PC-9 (cell line): ENCODE data around the gene GNL1. TPM values are rescaled to one million over a fixed set of nuclear protein-coding genes. Genes with fewer than 3 reads are reported as not detected.

Source experiments
- BruUV-seq: library from RNA; stranded (reverse); fragments of 400-500 nt; replicated peaks from 2 replicates; lab custom pipeline; 2021; lab: Mats Ljungman, UMichigan
- CTCF ChIA-PET: fragments of 300-600 bp; sonication (Branson Sonifier 250); formaldehyde crosslinking; loops from one replicate; lab custom pipeline; 2022; ENCODE audit warnings: antibody characterized with exemption; lab: Charles Lee
- POLR2A ChIA-PET: fragments of 300-600 bp; sonication (Branson Sonifier 250); formaldehyde crosslinking; loops from one replicate; lab custom pipeline; 2022; ENCODE audit warnings: antibody characterized with exemption; ENCODE audit not compliant: unreplicated experiment; lab: Charles Lee
- DNase-seq, 2 experiments: peaks; one replicate each; pipeline versions ENCODE4 v3.0.0 to v3.0.0-alpha.2; 2015 to 2022; ENCODE audit warnings: mixed read lengths in 1 of 2
- H2AFZ ChIP-seq: fragments of 200-600 bp; sonication (generic); 2 replicates; pipeline ENCODE4 v1.8.1; 2017; ENCODE audit warnings: antibody characterized with exemption
- H3F3A ChIP-seq: fragments of 200-600 bp; sonication (generic); 2 replicates; pipeline ENCODE4 v1.8.1; 2017; ENCODE audit warnings: antibody characterized with exemption, mild to moderate bottlenecking, low read depth; ENCODE audit not compliant: insufficient read depth
- H3K27ac ChIP-seq: fragments of 200-600 bp; sonication (generic); 2 replicates; pipeline ENCODE4 v1.6.1; 2016; ENCODE audit warnings: mixed run types
- H3K27me3 ChIP-seq: fragments of 200-600 bp; sonication (generic); 2 replicates; pipeline ENCODE4 v1.6.1; 2016; ENCODE audit warnings: low read depth, mixed run types; ENCODE audit not compliant: insufficient read depth
- H3K36me3 ChIP-seq: fragments of 200-600 bp; sonication (generic); 2 replicates; pipeline ENCODE4 v1.6.1; 2016; ENCODE audit warnings: low read depth, mixed run types
- H3K4me1 ChIP-seq: fragments of 200-600 bp; sonication (generic); replicated peaks from 2 replicates; pipeline ENCODE4 v1.6.1; 2016; ENCODE audit warnings: mixed run types; ENCODE audit not compliant: insufficient read depth
- H3K4me2 ChIP-seq: fragments of 200-600 bp; sonication (generic); 2 replicates; pipeline ENCODE4 v1.6.1; 2017; ENCODE audit warnings: mixed run types
- H3K4me3 ChIP-seq: fragments of 200-600 bp; sonication (generic); 2 replicates; pipeline ENCODE4 v1.6.1; 2016; ENCODE audit warnings: mixed run types
- H3K79me2 ChIP-seq: fragments of 200-600 bp; sonication (generic); 2 replicates; pipeline ENCODE4 v1.6.1; 2017; ENCODE audit warnings: low read depth, mixed run types
- H3K9me2 ChIP-seq: fragments of 200-600 bp; sonication (generic); 2 replicates; pipeline ENCODE4 v1.8.1; 2017; ENCODE audit warnings: mild to moderate bottlenecking; ENCODE audit not compliant: insufficient read depth
- H3K9me3 ChIP-seq: fragments of 200-600 bp; sonication (generic); 2 replicates; pipeline ENCODE4 v1.8.1; 2016; ENCODE audit warnings: low read depth; ENCODE audit not compliant: insufficient read depth
- H4K20me1 ChIP-seq: fragments of 200-600 bp; sonication (generic); 2 replicates; pipeline ENCODE4 v1.8.1; 2017; ENCODE audit not compliant: insufficient read depth
- CTCF ChIP-seq: fragments of 200-600 bp; sonication (generic); conservative IDR thresholded peaks from 2 replicates; pipeline ENCODE4 v1.6.1; 2017; ENCODE audit warnings: mixed run types, antibody characterized with exemption, mild to moderate bottlenecking, moderate library complexity
- EZH2 ChIP-seq: fragments of 200-600 bp; sonication (generic); IDR thresholded peaks from 2 replicates; pipeline ENCODE4 v1.8.0; 2017; ENCODE audit warnings: antibody characterized with exemption, low read depth
- intact Hi-C: fragments of 100-400 bp; cut with micrococcal nuclease; formaldehyde crosslinking; loops from one replicate; pipeline ENCODE4 v1.10.0; 2022; ENCODE audit not compliant: unreplicated experiment
- total RNA-seq: library from RNA; stranded (reverse); gene quantifications from 2 replicates; pipeline ENCODE4 v1.2.3, GENCODE V29; 2021

Gene GNL1
- total RNA-seq, 1 experiment from 2014 or later, result 114 TPM

- no TSS peak for BruUV-seq
- peaks cover 17% of the 10 kb centered on the region for H3K79me2 ChIP-seq
- POLR2A ChIA-PET, result no interaction called here
- TF ChIP-seq EZH2, result no peak
- TF ChIP-seq CTCF, result no peak
- intact Hi-C loops, result no loop called here
- DNase-seq, result peak in 1 of 2 experiments; percentile 45
- no peaks in the 10 kb centered on the region for H3K9me3 ChIP-seq
- peaks cover 30% of the 10 kb centered on the region for H3F3A ChIP-seq
- peaks cover 15% of the 10 kb centered on the region for H4K20me1 ChIP-seq
- no peak overlapping the region for H3K4me2 ChIP-seq
- no peak overlapping the region for H2AFZ ChIP-seq
- H3K36me3 ChIP-seq, result 0 out of 2 replicates have a peak, but pooled peaks cover 8% of the 10 kb centered on the region
- H3K27me3 ChIP-seq, result no peaks in the 10 kb centered on the region
- H3K4me3 ChIP-seq, result no peak overlapping the region
- H3K4me1 ChIP-seq, result peaks cover 25% of the 10 kb centered on the region
- no peaks in the 10 kb centered on the region for H3K9me2 ChIP-seq
- CTCF ChIA-PET, result interaction anchor here (0.7 kb wide), 1 partner anchor 29 kb away, joined by 3 read pairs; no protein-coding TSS in a partner anchor
- no peak overlapping the region for H3K27ac ChIP-seq
Measured at GRCh38 chr6:30568245-30568644, 12.0 kb upstream of the GNL1 start.

- POLR2A ChIA-PET, result no interaction called here
Measured at GRCh38 chr6:30565772-30566171, 9.5 kb upstream of the GNL1 start.

GRCh38 chr6:30564114-30564513 is 7.8 kb upstream of the GNL1 start:
- H3K36me3 ChIP-seq, result peaks cover 34% of the 10 kb centered on the region
- no peak overlapping the region for H3K27ac ChIP-seq
- intact Hi-C loops, result no loop called here
- no peak for TF ChIP-seq EZH2
- ChIA-PET CTCF (no interaction called here), POLR2A (no interaction called here)
- H3K9me2 ChIP-seq, result no peaks in the 10 kb centered on the region; the same call in 1 of the 2 replicates
- H4K20me1 ChIP-seq, result peaks cover 4% of the 10 kb centered on the region; the same call in 1 of the 2 replicates
- H3K27me3 ChIP-seq, result no peaks in the 10 kb centered on the region
- H3K79me2 ChIP-seq, result peaks cover 10% of the 10 kb centered on the region
- H3F3A ChIP-seq, result peaks cover 42% of the 10 kb centered on the region
- no peak overlapping the region for H2AFZ ChIP-seq
- DNase-seq, result no peak
- no peaks in the 10 kb centered on the region for H3K4me1 ChIP-seq
- no peak overlapping the region for H3K4me2 ChIP-seq
- H3K9me3 ChIP-seq, result no peaks in the 10 kb centered on the region
- BruUV-seq, result no TSS peak
- no peak overlapping the region for H3K4me3 ChIP-seq

More at GRCh38 chr6:30565772-30566171, 9.5 kb upstream of the GNL1 start:
- no peaks in the 10 kb centered on the region for H3K27me3 ChIP-seq
- H3K9me2 ChIP-seq, result no peaks in the 10 kb centered on the region; the same call in 1 of the 2 replicates
- TF ChIP-seq EZH2 (no peak), CTCF (no peak)
- no peak for DNase-seq
- H2AFZ ChIP-seq, result no peak overlapping the region
- H3K36me3 ChIP-seq, result peaks cover 21% of the 10 kb centered on the region; the same call in 1 of the 2 replicates
- H3K27ac ChIP-seq, result no peak overlapping the region
- intact Hi-C loops, result no loop called here
- H3F3A ChIP-seq, result peaks cover 29% of the 10 kb centered on the region
- H3K4me3 ChIP-seq, result no peak overlapping the region
- H4K20me1 ChIP-seq, result peaks cover 1% of the 10 kb centered on the region; the same call in 1 of the 2 replicates
- H3K4me2 ChIP-seq, result no peak overlapping the region
- no peaks in the 10 kb centered on the region for H3K79me2 ChIP-seq
- no peaks in the 10 kb centered on the region for H3K9me3 ChIP-seq
- CTCF ChIA-PET, result interaction anchor here (0.6 to 0.7 kb wide), 2 partner anchors 8 to 165 kb away, joined by 3 to 7 read pairs; partner anchors contain the start of gene PRR3
- peaks cover 11% of the 10 kb centered on the region for H3K4me1 ChIP-seq
- no TSS peak for BruUV-seq
